ENCODE data around the gene KCNG2. TPM values are rescaled to one million over a fixed set of nuclear protein-coding genes. Genes with fewer than 3 reads are reported as not detected.

The KCNG2 gene
- total and polyA plus RNA-seq, 2 experiments from 2014 or later = 0.15 TPM; not detected in 1

GRCh38 chr18:79902075-79902474 lies 104.3 kb downstream of the KCNG2 start:
- TF ChIP-seq CTCF (IDR thresholded peaks at IDR 0.05; ENCODE audit: low read depth, low read length) = no peak

GRCh38 chr18:79902640-79903039 lies 104.9 kb downstream of the KCNG2 start:
- no peak for DNase-seq (ENCODE audit: low read depth in 1 of 2, low spot score in 1 of 2)
- TF ChIP-seq CTCF (IDR thresholded peaks at IDR 0.05; ENCODE audit: low read depth, low read length) = no peak

More at GRCh38 chr18:79902075-79902474, 104.3 kb downstream of the KCNG2 start:
- no peak for DNase-seq (ENCODE audit: low read depth in 1 of 2, low spot score in 1 of 2)
- Histone ChIP-seq H3K4me3 (no peak overlapping the region), H3K9me3 (ENCODE audit: low read depth) (no peaks in the 10 kb centered on the region), H3K27me3 (no peaks in the 10 kb centered on the region), H3K4me1 (ENCODE audit: low read depth) (no peaks in the 10 kb centered on the region), H3K36me3 (peaks cover 3% of the 10 kb centered on the region), H3K27ac (no peak overlapping the region)

GRCh38 chr18:79903071-79903635 lies 105.4 kb downstream of the KCNG2 start:
- Histone ChIP-seq H3K4me1 (ENCODE audit: low read depth) (no peaks in the 10 kb centered on the region), H3K27ac (no peak overlapping the region), H3K9me3 (ENCODE audit: low read depth) (no peaks in the 10 kb centered on the region), H3K27me3 (no peaks in the 10 kb centered on the region), H3K36me3 (peaks cover 5% of the 10 kb centered on the region), H3K4me3 (no peak overlapping the region)
- TF ChIP-seq CTCF (IDR thresholded peaks at IDR 0.05; ENCODE audit: low read depth, low read length) = no peak
- DNase-seq (ENCODE audit: low read depth in 1 of 2, low spot score in 1 of 2) = no peak

More at GRCh38 chr18:79902640-79903039, 104.9 kb downstream of the KCNG2 start:
- H3K9me3 ChIP-seq (ENCODE audit: low read depth) = no peaks in the 10 kb centered on the region
- no peaks in the 10 kb centered on the region for H3K27me3 ChIP-seq
- H3K4me3 ChIP-seq = no peak overlapping the region
- no peaks in the 10 kb centered on the region for H3K4me1 ChIP-seq (ENCODE audit: low read depth)
- H3K27ac ChIP-seq = no peak overlapping the region
- peaks cover 5% of the 10 kb centered on the region for H3K36me3 ChIP-seq

GRCh38 chr18:79903787-79904356 lies 106.1 kb downstream of the KCNG2 start:
- Histone ChIP-seq H3K27ac (no peak overlapping the region), H3K4me3 (no peak overlapping the region), H3K27me3 (no peaks in the 10 kb centered on the region), H3K36me3 (peaks cover 5% of the 10 kb centered on the region), H3K4me1 (ENCODE audit: low read depth) (no peaks in the 10 kb centered on the region), H3K9me3 (ENCODE audit: low read depth) (no peaks in the 10 kb centered on the region)
- DNase-seq (ENCODE audit: low read depth in 1 of 2, low spot score in 1 of 2) = no peak
- no peak for TF ChIP-seq CTCF (IDR thresholded peaks at IDR 0.05; ENCODE audit: low read depth, low read length)

- Histone ChIP-seq H3K9me3 (ENCODE audit: low read depth) (no peaks in the 10 kb centered on the region), H3K4me1 (ENCODE audit: low read depth) (no peaks in the 10 kb centered on the region), H3K4me3 (no peak overlapping the region), H3K36me3 (peaks cover 5% of the 10 kb centered on the region), H3K27me3 (no peaks in the 10 kb centered on the region), H3K27ac (no peak overlapping the region)
- DNase-seq (ENCODE audit: low read depth in 1 of 2, low spot score in 1 of 2) = no peak
- TF ChIP-seq CTCF (IDR thresholded peaks at IDR 0.05; ENCODE audit: low read depth, low read length) = no peak
Measured at GRCh38 chr18:79904357-79905147, 106.8 kb downstream of the KCNG2 start.
